ENCODE results near the gene C1QTNF2.

Gene C1QTNF2

DNA sequence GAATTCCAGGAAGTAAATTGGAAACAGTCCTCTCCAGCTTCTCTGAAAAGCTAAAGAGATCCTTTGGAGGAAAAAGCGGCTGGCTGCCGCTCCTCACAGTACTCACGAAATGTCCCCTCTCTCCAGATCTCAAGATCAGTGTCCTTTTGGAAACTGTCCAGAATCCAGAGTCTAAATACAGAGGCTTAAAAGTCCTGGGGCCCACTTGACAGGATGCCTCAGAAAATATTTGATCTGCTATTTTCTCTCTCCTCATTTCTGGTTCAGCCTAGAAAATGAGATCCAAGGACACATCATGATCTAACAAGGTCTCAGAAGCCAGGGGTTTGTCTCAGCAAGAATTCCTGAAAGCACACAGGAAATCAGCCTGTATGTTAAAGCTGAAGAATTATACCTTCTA is 7.2 kb downstream of the C1QTNF2 start:
- no peak for DNase-seq (ENCODE audit: low read depth)
- H3K4me3 ChIP-seq (ENCODE audit: low read length), result no peak overlapping the region
- TF ChIP-seq, protein P1, sequence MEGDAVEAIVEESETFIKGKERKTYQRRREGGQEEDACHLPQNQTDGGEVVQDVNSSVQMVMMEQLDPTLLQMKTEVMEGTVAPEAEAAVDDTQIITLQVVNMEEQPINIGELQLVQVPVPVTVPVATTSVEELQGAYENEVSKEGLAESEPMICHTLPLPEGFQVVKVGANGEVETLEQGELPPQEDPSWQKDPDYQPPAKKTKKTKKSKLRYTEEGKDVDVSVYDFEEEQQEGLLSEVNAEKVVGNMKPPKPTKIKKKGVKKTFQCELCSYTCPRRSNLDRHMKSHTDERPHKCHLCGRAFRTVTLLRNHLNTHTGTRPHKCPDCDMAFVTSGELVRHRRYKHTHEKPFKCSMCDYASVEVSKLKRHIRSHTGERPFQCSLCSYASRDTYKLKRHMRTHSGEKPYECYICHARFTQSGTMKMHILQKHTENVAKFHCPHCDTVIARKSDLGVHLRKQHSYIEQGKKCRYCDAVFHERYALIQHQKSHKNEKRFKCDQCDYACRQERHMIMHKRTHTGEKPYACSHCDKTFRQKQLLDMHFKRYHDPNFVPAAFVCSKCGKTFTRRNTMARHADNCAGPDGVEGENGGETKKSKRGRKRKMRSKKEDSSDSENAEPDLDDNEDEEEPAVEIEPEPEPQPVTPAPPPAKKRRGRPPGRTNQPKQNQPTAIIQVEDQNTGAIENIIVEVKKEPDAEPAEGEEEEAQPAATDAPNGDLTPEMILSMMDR (IDR thresholded peaks at IDR 0.05; ENCODE audit: insufficient read depth, low read depth, low read length, missing control alignments), result no peak

DNA sequence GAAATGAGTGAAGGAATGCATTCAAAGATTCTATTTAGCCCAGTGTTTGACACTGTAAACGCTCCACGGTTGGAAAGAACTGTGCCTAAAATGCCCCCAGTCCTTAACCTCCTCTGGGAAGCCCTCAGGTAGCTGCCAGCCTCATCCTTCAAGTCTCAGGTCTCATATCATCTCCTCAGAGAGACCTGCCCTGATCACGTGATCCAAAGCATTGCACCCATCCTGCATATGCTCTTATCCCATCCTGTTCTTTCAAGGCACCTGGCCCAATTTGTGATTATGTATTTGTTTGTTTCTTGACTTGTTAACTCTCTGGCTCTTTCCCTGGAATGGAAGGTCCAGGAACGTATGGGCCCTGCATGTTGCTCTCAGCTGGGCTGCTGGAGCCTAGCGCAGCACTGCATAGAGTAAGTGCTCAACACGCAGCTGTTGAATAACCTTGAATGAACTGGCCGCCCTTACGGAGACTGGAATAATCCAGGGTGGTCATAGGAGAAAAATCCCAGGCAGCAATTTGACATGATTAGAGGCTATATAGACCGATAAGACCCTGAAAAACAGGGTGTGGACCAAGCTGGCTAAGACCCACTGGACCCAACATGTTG is 8.7 kb downstream of the C1QTNF2 start:
- H3K4me3 ChIP-seq (ENCODE audit: low read length), result no peak overlapping the region
- DNase-seq (ENCODE audit: low read depth), result no peak
- TF ChIP-seq, protein P1 (IDR thresholded peaks at IDR 0.05; ENCODE audit: insufficient read depth, low read depth, low read length, missing control alignments), result no peak

DNA sequence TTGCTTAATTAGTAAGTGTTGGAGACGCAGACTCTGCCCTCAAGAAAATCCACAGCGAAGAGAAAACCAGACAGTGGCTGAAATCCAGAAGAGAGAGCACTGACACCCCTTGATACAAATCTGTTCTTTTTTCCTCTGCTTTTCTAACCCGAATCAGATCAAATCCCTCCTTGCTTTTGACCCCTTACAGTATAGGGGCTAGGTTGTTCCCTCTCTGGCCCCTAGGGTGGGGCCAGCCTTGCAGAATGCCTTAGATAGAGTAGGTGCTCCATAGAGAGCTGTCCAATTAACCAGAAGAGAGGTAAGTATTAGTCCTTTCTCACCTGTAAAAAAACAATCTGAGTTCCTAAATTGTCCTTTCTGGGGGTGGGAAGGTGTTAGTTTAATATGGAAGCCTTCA is 10.1 kb downstream of the C1QTNF2 start:
- TF ChIP-seq, protein P1 (IDR thresholded peaks at IDR 0.05; ENCODE audit: insufficient read depth, low read depth, low read length, missing control alignments), result no peak
- DNase-seq (ENCODE audit: low read depth), result no peak
- H3K4me3 ChIP-seq (ENCODE audit: low read length), result no peak overlapping the region

DNA sequence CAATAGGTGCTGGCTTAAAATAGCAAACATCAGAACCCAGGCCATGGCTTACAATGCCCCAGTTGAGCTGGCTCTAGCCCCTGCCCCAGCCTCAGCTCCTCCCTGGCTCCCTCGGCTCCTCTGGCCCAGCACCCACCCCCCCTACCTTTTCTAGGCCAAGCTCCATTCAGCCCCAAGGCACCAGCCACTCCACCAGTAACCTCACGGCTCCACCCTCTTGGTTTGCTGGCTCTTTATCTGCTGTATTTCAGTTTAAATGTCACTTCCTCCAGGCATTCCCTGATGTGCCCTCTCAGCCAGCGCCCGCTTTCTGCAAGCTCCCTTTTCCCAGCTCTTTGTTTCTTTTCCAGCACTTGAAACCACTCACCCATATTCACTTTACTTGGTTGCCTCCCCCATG is 10.6 kb downstream of the C1QTNF2 start:
- TF ChIP-seq, protein P1 (IDR thresholded peaks at IDR 0.05; ENCODE audit: insufficient read depth, low read depth, low read length, missing control alignments), result no peak
- DNase-seq (ENCODE audit: low read depth), result peak; percentile 11
- H3K4me3 ChIP-seq (ENCODE audit: low read length), result no peak overlapping the region

DNA sequence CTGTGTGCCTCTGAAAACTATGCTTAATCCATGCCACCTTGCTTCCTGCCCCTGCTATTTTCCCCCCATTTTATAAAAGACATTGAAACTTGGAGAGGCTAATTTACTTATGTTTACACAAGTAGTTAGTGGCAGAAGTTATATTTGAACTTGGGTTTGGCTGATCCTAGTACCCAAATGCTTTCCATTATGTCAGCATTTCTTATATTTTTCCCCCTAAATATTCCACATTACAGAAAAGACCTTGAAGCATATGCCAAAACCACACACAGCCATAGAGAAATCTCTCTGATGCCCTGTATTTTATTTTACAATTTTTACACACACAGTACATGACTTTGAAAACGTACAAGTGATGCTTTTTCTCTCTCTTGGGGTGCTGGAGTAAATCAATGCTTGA is 11.2 kb downstream of the C1QTNF2 start:
- no peak for DNase-seq (ENCODE audit: low read depth)
- H3K4me3 ChIP-seq (ENCODE audit: low read length), result no peak overlapping the region
- TF ChIP-seq, protein P1 (IDR thresholded peaks at IDR 0.05; ENCODE audit: insufficient read depth, low read depth, low read length, missing control alignments), result no peak

DNA sequence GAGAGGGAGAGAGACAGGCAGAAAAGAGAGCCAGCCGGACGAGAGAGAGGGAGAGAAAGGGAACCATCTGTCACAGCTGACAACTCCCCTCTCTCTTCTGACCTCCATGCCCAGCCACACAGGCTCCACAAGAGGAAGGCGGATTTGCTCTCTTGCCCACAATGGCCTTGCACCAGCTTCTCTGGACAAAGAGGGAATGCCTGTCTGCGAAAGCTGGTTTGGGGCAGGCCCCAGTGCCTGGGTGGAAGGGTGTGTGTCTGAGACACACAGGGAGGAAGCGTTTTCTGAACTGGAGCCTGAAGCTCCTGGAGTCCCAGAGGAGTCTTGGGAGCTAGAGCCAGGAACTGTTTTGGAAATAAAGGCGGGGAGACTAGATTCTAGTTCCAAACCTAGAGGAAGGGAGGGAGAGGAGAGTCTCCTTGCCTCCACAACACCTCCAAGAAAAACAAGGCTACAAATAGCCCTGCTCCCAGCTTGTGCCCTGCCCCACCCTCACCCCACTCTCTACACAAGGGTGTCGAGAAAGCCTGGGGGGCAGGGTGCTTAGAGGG is 12.5 kb downstream of the C1QTNF2 start:
- no peak overlapping the region for H3K4me3 ChIP-seq (ENCODE audit: low read length)
- TF ChIP-seq, protein P1 (IDR thresholded peaks at IDR 0.05; ENCODE audit: insufficient read depth, low read depth, low read length, missing control alignments), result no peak
- no peak for DNase-seq (ENCODE audit: low read depth)

DNA sequence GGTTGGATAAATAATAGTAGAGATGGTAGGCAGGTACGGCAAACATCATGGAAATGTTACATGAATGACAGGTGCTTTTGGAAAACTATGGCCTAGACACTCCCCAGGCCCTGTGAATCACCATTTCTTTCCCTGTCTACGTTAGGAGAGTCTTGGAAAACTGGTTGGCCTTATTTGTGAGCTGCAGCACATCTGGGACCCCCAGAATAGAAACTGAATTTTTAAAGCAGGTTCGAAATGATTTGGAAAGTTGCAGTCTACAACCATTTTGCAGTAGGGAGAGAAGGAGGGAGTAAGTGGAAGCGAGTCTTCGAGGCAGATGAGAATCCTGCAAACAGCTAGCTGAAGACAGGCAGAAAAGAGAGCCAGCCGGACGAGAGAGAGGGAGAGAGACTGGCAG is 13.0 kb downstream of the C1QTNF2 start:
- no peak for DNase-seq (ENCODE audit: low read depth)
- TF ChIP-seq, protein P1 (IDR thresholded peaks at IDR 0.05; ENCODE audit: insufficient read depth, low read depth, low read length, missing control alignments), result no peak
- H3K4me3 ChIP-seq (ENCODE audit: low read length), result no peak overlapping the region
